Inflammatory macrophage treated with lipopolysaccharide for 1 hour (primary cell): ENCODE results near the gene HSPG2.
"Not testable (repeated sequence)": the region's sequence is repeated elsewhere in the genome, so short reads cannot be mapped to it uniquely, and the experiment has no call there.

ENCODE experiments used
- DNase-seq, 2 donors: peaks; one replicate each; pipeline ENCODE4 v3.0.0-alpha.2; 2020 to 2022

Gene HSPG2

DNA sequence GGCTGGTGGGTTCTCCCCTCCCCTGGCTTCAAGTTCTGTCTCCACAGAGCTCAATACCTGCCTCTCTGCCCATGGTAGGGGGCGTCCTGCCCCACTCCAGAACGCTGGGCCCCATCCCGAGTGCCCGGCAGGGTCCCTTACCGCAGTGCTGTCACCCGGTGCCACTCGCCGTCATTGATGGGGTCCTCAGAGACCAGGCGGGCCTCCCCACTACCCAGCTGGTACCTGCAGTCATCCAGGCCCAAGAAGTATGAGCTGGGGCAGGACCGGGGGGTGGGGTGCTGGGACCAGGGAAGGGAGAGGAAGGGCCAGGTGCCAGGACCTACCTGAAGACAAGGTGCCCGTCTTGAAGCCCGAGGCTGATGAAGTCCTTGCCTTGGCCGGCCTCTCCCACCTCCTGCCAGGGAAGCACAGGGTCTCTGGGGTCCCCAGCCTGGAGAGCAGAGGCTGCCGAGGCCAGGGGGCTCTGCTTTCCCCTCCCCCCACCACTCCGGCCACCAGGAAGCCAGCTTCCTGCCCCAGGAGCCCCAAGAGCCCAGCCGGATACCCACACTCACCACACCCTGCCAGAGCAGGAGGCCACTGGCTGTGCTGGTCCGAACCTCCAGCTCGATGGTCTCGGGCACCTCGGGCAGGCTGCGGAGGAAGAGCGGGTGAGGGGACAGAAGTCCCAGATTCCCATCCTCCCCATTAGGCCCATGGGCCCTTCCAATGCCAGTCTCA lies 113.0 kb downstream of the HSPG2 start:
- DNase-seq = no peak

DNA sequence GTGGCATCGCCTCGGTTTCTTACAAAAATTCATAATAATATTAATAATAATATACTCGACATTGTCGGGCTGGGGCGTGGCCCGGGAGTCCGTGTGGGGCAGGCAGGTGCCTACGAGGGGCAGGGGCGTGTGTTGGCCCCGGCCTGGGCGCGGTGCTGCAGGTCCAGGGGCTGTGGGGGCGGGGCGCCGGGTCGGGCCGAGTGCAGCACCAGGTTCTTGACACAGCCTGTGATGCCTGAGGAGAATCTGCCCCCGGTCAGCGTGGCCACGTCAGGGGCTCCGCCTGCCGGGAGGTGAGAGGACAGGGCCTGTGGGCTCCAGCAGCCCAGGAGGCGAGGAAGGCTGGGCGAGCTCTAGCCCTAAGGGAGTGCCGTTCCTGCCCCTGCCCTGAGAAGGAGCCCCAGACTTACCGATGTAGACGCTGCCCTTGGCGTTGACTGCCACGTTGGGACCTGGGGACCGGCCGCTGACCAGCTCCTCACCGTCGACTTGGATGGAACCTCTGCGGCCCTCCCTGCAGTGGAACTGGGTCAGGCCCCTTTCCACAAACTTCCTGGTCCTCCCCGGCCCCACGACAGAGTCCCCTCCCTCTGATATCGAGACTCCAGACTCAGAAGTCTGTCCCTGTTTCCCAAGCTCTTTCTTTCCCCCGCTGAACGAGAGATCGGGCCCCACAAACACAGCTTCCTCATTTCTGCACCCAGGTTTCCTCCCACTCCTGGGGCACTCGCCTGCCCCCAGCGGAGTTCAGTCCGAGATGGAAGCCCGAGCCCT lies 113.7 kb downstream of the HSPG2 start:
- peak; percentile 7 to 17 for DNase-seq

DNA sequence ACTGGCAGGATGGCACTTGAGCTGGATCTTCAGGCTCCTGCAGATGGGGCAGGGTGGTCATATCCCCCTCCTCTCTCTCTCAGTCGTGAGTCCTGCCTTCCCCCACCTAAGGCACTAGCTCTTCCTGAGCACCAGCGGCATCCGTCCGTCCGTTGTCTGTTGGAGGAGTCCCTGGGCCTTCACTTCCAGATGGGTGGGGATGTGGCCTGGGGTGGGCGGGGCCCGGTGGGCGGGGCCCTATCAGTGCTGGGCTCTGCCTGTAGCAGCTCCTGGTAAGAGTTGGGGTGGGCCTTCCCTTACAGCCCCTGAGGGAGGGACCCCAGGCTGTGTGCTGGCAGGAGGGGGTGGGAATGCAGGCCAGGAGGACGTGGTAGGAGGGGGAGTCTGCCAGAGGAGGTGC lies 114.8 kb downstream of the HSPG2 start:
- DNase-seq = peak in 1 of 2 donors; percentile 6

DNA sequence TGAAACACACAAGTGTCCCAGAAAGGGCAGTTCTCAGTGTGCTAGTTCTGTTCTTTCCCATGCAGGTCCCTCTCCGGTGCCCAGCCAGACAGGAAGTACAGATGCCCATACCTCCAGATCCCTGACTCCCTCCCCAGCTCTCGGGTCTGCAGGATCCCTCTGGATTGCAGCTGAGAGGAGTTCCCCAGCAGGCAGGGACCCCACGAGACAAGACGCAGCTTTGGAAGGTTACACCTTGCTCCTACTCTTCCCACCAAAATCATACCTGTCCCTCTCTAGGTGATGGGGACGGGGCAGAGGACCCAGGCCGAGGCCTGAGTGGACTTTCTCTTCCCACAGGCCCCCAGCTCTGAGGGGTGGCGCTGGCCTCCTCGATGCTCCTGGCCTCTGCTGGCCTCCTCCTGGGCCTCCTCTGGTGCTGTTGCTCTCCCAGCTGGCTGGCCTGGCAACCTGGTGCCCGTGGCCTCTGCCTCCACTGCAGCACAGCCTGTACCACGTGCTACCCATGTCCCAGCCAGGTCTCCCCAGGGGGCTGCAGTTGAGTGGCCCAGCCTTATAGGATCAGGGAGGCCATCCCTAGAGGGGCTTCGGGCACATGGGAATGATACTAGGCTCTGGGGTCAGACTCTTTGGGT lies 115.6 kb downstream of the HSPG2 start:
- DNase-seq = no peak

DNA sequence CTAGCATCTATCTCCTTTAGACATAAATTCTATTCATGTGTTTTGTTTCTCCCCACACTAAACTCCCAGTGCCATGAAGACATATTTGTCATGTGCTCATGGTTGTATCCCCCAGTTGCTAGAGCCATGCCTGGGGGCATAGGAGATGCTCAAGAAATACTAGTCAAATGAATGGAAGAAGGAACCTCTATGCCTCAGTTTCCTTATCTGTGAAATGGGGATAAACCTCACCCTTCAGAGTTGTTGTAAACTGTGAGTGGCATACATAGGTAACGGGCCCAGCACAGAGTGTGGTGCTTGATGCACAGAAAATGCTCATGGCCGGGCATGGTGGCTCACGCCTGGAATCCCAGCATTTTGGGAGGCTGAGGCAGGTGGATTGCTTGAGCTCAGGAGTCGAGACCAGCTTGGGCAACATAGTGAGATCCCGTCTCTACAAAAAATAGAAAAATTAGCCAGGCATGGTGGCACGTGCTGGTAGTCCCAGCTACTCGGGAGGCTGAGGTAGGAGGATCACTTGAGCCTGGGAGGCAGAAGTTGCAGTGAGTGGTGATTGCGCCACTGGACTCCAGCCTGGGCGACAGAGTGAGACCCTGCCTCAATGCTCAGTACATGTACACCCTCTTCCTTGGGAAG lies 116.4 kb downstream of the HSPG2 start:
- no peak for DNase-seq

DNA sequence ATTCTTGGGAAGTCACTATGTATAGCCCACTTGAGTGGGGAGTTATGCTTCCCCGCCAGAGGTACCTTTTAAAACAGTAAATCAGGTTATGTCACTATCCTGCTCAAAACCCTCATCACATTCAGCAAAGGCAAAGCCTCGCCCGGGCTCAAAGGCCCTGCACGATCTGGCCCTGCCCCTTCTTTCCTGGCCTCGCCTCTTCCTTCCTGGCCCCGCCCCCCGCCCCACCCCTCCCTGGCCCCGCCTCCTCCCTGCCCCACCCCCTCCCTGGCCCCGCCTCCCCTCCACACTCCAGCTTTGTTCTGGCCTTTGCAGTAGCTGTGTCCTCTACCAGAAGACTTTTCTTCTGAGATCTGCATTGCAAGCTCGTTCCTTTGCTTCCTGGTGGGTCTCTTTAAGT lies 118.5 kb downstream of the HSPG2 start:
- DNase-seq = peak; percentile 16 to 63

DNA sequence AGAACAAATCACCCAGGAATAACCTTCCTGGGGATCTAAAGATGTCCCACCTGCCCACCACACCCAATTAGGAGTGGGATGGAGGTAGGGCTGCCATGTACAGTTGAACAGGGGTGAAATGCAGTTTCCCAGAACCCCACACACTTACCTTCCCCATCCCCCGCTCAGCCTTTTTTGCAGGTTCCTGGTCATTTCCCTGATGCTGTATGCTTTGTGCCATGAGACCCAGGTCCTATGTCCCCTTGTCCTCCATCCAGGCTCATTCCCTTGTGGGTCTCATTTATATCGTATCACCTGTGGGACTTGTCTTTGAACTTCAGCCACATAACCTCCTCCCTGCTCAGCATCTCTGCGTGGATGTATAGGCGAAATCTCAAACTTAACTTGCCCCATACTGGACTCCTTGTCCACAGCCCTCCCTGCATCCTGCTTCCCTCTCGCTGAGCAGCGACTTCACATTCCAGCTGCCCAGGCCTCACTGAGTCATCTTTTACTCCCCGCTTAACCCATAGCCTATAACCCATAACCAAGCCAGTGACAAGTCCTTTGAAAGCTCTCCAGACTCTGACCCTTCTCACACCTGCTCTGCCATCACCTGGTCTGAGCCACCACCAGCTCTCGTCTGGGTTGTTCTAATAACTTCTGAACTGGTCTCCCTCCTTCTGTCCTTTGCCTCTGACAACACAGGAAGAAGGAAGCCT lies 120.4 kb downstream of the HSPG2 start:
- DNase-seq = no peak

DNA sequence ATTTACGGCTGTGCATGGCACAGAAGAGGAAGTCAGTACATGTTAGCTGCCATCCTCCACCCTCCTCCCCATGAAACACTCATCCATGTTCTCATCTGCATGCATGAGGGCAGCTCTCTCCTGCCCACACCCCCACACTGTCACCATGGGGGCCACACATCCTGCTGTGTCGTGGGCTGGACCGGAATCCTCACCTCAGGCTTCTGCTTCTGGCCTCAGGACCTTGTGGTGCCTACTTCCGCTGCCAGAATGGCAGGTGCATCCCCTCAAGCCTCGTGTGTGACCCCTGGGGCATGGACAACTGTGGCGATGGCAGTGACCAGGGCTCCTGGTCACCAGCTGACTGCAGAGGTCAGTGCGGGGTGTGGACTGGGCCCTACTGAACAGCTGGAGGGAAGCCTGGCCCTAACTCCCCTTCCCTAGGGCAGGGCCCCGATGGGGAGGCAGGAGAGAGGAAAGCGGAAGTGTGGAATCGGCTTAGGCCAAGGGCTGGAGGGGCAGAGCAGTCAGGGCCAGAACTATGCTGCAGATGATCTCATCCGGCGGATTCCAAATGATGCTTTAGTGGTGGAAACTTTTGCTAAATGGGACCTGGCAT lies 121.3 kb downstream of the HSPG2 start:
- peak; percentile 37 to 54 for DNase-seq

DNA sequence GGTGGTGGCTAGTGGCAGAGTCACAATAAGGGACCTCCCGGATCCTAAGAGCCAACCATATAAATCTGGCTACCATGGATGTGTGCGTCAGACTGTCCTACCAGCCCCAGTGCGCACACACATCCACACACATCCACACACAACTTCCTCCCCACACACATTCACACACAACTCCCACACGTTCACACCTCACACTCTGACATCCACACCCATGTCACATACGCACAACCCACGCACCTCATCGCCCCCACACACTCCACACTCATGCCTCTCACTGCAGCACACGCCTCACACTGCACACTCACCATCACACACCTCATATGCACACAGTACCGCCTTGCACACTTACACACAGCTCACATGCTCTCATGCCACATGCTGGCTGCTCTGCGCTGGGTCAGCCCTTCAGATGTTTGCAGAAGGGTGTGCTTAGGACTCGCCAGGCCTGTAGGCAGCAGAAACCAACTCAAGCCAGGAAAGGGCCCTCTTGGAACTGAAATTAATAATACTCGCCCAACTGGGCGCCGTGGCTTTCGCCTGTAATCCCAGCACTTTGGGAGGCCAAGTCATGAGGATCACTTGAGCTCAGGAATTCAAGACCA lies 122.0 kb downstream of the HSPG2 start:
- no peak for DNase-seq

DNA sequence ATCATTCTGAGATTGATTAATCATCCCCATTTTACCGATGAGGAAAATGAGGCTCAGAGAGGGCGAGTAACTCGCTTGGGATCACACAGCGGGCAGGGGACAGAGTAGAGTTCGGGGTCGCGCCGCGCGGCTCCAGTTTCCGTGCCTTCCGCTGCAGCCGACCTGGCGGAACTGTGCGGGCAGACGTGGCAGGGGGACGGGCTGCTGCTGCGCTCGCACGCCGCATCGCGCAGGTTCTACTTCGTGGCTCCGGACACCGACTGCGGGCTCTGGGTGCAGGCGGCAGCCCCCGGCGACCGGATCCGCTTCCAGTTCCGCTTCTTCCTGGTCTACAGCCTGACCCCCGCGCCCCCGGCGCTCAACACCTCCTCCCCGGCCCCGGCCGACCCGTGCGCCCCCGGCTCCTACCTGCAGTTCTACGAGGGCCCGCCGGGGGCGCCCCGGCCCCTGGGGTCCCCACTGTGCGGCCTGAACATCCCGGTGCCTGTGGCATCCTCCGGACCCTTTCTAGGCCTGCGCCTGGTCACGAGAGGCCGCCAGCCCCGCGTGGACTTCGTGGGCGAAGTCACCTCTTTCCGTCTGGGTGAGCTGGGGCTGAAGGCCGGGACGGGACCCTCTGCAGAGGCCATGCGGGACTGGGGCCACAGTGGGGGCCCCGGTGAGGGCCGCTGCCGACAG lies 122.7 kb downstream of the HSPG2 start:
- peak in 1 of 2 donors; percentile 12 for DNase-seq

DNA sequence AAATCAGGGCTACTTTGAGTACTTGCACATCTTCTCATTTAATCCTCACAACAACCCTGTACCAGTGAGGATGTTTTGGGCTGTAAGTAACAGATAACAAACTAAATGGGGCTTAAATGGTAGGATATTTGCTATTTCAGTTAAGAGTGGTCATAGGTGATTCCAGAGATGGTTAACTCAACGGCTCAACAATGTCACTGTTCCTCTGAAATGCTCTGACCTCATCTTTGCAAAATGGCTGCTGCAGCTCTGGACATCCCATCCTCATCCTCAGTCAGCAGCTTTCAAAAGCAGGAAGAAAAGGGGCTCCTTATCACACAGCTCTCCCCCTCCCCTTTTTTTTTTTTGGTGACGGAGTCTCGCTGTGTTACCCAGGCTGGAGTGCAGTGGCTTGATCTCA lies 123.6 kb downstream of the HSPG2 start:
- DNase-seq = no peak

DNA sequence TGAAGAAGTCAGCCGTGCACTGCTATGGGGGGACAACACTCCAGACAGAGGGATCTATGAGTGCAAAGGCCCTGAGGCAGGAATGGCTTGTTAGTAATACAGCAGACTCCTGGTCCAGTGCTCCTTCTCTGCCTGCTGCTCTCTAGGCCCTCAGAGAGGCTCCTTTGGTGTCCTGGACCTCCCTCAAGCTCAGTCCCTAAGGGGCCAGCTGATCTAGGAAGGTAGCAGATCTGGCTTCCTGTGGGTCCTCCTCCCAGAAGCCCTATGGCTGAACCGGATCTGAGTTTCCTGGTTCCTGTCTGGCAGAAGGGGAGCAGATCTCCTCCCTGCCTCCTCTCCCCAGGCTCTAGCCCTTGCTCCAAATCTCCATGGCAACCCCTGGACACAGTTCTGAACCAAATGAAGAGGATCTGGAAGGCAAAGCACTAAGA lies 125.2 kb downstream of the HSPG2 start, which contains the start of gene LDLRAD2:
Gene LDLRAD2 (plus strand): TSS at position 391 of the 431 bp plus-strand sequence. CDS start 187 bp downstream, outside the sequence.
- DNase-seq = no peak

DNA sequence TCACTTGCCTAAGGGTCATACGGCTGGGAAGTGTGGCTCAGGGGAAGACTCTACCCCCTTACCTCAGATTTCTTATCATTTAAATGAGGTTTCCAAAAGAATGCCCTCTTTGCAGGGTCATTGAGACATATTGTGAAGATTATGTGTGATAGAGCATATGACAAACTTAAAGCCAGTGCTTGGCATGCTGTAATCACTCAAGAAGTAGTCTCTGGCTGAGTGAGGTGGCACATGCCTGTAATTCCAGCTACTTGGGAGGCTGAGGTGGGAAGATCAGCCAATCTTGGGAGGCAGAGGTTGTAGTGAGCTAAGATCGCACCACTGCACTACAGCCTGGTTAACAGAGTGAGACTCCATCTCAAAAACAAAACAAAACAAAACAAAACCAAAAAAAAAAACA lies 132.6 kb downstream of the HSPG2 start:
- DNase-seq = no peak

DNA sequence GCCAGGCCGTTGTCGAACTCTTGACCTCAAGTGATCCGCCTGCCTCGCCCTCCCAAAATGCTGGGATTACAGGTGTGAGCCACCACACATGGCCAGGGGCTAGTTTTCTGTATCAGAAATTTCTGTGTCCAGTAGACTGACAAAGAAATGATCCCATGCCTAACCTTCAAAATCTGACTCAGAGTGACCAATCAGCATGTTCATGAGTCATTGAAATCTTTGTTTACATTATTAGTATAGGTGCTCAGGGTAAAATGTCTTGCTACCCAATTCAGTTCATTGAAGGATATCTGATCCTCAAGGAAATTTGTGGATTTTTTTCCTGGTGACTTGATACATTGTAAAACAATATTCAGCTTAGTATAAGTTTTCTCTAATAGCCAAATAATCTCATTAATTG lies 136.0 kb downstream of the HSPG2 start:
- DNase-seq = no peak

DNA sequence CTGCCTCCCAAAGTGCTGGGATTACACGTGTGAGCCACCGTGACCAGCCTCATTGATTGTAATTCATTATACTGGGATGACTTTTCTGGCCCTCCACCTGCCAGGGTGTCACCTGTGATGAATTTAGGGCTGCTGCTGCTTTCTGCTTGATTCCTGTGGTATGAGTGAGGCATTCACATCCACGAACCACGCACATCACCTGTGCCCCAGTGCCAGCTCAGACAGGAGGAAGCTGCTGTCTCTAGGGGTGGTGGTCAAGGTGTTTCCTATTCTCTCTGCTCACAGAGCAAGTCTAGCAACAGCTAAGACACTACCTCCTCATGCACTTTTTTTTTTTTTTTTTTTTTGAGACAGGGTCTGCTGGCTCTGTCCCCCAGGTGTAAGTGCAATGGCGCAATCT lies 137.4 kb downstream of the HSPG2 start:
- DNase-seq = no peak

DNA sequence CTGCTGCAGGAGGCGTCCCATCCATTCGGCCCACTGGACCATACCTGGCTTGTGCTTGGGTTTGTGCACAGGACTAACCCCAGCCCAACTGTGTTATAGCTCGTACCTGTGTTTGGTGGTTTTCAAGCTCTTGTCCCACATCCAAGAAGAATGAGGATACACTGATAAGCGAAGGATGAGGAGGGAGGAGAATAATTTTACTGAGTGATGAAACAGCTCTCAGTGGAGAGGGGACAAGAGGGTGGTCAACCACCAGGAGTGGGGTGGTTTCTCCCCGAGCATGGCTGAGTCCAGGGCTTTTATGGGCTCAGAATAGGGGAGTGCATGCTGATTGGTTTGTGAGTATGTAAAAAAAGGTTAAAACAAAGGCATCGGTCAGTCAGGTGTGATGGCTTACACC lies 142.0 kb downstream of the HSPG2 start:
- DNase-seq = no peak

DNA sequence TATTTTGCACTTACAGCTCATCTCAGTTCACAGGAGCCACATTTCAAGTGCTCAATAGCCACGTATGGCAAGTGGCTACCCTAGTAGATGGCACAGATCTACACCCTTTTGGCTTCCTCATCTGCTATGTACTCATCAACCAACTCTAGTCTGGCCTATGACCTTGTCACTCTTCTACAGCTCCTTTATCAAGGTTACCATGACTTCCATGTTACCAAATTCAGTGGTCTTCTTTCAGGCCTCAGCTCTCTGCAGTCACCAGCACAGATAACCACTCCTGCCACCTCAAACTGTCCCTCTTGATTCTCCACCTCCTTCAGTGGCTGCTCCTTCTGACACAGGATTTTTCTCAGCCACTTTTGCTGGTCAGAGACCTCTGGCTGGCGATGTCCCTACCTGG lies 142.5 kb downstream of the HSPG2 start:
- no peak for DNase-seq

DNA sequence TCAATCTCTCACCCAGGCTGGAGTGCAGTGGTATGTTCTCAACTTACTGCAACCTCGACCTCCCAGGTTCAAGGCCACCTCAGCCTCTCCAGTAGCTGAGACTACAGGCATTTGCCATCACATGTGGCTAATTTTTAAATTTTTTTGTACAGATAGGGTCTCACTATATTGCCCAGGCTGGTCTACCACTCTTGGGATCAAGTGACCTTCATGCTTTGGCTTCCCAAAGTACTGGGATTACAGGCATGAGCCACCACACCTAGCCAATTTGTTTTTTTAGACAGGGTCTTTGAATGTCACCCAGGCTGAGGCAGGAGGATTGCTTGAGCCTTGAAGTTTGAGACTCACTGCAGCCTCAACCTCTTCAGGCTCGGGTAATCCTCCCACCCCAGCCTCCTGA lies 144.0 kb downstream of the HSPG2 start:
- no peak for DNase-seq

DNA sequence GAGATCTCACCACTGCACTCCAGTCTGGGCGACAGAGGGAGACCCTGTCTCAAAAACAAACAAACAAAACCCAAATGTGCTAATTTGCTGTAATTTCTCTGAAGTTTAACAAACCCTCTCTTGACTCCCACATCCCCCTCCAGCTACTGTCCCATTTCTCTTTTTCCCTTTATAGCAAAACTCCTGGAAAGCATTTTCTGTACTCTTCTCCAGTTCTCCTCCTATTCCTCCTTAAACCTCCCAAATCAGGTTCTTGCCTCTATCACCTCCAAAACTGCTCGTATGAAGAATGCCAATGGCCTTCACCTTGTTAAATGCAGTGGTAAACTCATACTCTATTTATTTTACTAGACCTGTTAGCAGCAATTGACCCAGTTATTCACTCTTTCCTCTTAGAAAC lies 150.5 kb downstream of the HSPG2 start:
- DNase-seq = no peak

DNA sequence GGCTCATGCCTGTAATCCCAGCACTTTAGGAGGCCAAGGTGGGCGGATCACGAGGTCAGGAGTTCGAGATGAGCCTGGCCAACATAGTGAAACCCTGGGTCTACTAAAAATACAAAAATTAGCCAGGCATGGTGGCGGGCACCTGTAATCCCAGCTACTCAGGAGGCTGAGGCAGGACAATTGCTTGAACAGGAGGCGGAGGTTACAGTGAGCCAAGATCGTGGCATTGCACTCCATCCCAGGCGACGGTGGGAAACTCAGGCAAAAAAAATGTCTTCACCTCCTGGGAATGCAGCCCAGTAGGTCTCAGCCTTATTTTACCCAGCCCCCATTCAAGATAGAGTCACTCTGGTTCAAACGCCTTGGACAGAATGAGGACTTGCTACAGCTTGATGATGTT lies 151.3 kb downstream of the HSPG2 start:
- DNase-seq = not testable (repeated sequence)
